Erythroblast (primary cell): ENCODE data around the gene ABCA3.

Source experiments
- GATA1 ChIP-seq: IDR thresholded peaks from 2 replicates; pipeline ENCODE4 v1.6.1; 2011; ENCODE audit warnings: low read depth, mild to moderate bottlenecking, control low read depth, low read length, moderate library complexity
- POLR2A ChIP-seq: IDR thresholded peaks from 2 replicates; pipeline ENCODE4 v1.6.1; 2011; ENCODE audit warnings: mild to moderate bottlenecking, low read length

DNA sequence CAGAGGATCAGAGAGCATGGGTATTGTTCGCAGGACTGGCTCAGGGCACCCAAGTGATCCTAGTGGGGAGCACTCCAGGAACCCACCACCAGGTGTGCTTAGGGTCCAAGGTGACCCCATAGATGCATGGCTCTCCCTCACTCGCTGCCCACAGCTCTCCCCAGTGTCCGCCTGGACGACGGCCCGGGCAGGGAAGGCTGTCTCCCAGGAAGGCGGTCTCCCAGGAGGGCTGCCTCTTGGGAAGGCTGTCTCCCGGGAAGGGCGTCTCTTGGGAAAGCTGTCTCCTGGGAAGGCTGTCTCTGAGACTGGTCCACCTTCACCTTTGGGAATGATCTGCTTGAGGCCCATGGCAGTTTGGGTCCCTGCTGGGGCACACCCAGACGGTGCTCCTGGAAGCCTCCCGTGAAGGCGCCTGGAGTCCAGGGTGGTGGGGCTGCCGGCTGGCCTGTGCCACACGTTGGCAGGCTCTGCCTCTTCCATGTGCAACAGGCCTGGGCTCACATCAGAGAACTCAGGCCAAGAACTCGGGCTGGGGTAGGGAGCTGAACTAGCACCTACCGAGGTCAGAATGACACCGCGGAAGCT lies 94.1 kb downstream of the ABCA3 start:
- TF ChIP-seq POLR2A (no peak), GATA1 (no peak)
